ENCODE results near the gene RXRG. TPM values are rescaled to one million over a fixed set of nuclear protein-coding genes. Genes with fewer than 3 reads are reported as not detected.

Gene RXRG
- total and polyA plus RNA-seq, 2 of the 8 experiments (the other 6 are each of a cell fraction or from before 2014, with no cell fraction given), result not detected

GRCh38 chr1:165395478-165395877 is 49.4 kb downstream of the RXRG start:
- Histone ChIP-seq H2BK12ac (ENCODE audit: low read depth, low read length) (no peak overlapping the region), H2BK5ac (ENCODE audit: low read depth, low read length) (no peak overlapping the region), H2BK15ac (ENCODE audit: low read length) (no peak overlapping the region), H3K9me3 (ENCODE audit: insufficient read depth in 2 of 2, low read depth in 1 of 2, low read length in 1 of 2) (no peaks in the 10 kb centered on the region), H3K36me3 (ENCODE audit: control insufficient read depth in 2 of 4, insufficient read depth in 4 of 4, low read length in 3 of 4) (no peaks in the 10 kb centered on the region), H3K14ac (ENCODE audit: insufficient read length) (no peak overlapping the region), H3K4me2 (ENCODE audit: insufficient read depth in 1 of 2, low read depth in 2 of 2, low read length in 2 of 2) (no peak overlapping the region), H4K5ac (ENCODE audit: insufficient read length, low read depth, low read length) (no peak overlapping the region), H3K18ac (ENCODE audit: extremely low read depth, low read length) (no peak overlapping the region), H3K79me2 (ENCODE audit: control insufficient read depth in 1 of 2, insufficient read depth in 2 of 2, low read length in 2 of 2) (no peaks in the 10 kb centered on the region), H3K23me2 (ENCODE audit: low read depth, low read length) (no peaks in the 10 kb centered on the region), H2AFZ (ENCODE audit: low read length) (no peak overlapping the region), H3K23ac (ENCODE audit: insufficient read length) (no peak overlapping the region), H4K91ac (replicated peaks; ENCODE audit: insufficient read length, low read length) (no peak overlapping the region), H3K27me3 (replicated peaks in 1 of 4; ENCODE audit: control insufficient read depth in 3 of 4, extremely low read depth in 1 of 4, insufficient read depth in 3 of 4, low read length in 3 of 4) (no peaks in the 10 kb centered on the region), H3K79me1 (ENCODE audit: low read depth, low read length) (no peaks in the 10 kb centered on the region), H2BK120ac (replicated peaks; ENCODE audit: low read depth, low read length) (no peak overlapping the region), H3K27ac (ENCODE audit: low read depth, low read length) (no peak overlapping the region), H3K4ac (replicated peaks; ENCODE audit: insufficient read length, low read depth, low read length) (no peak overlapping the region), H4K8ac (ENCODE audit: extremely low read depth, insufficient read depth, low read length) (no peak overlapping the region), H2BK20ac (ENCODE audit: low read length) (no peak overlapping the region), H2AK5ac (ENCODE audit: low read depth, low read length) (no peak overlapping the region), H3K56ac (replicated peaks; ENCODE audit: insufficient read length, low read depth, low read length) (no peak overlapping the region), H4K20me1 (replicated peaks in 1 of 2; ENCODE audit: control insufficient read depth in 1 of 2, insufficient read depth in 2 of 2, low read length in 2 of 2) (no peaks in the 10 kb centered on the region), H3K9ac (replicated peaks in 1 of 4; ENCODE audit: extremely low read depth in 1 of 4, low read depth in 3 of 4, low read length in 3 of 4) (no peak overlapping the region), H3K4me1 (replicated peaks in 1 of 4; ENCODE audit: control insufficient read depth in 3 of 4, insufficient read depth in 4 of 4, low read length in 3 of 4) (no peaks in the 10 kb centered on the region; a peak in 1 of 7 replicates), H3K4me3 (ENCODE audit: extremely low read depth in 1 of 4, insufficient read depth in 2 of 4, low read depth in 3 of 4, low read length in 4 of 4) (no peak overlapping the region)
- ChIA-PET CTCF (ENCODE audit: partially characterized antibody) (interaction anchor here (0.7 to 11.7 kb wide), 15 partner anchors 9 to 284 kb away, joined by 3 to 220 read pairs (median 3); no protein-coding TSS in a partner anchor), POLR2A (ENCODE audit: partially characterized antibody) (no interaction called here)
- DNase-seq (ENCODE audit: low read depth in 1 of 2, low spot score in 2 of 2) (no peak), FAIRE-seq (no peak)
- TF ChIP-seq CBX5 (IDR thresholded peaks at IDR 0.05; ENCODE audit: low read depth, low read length) (no peak), HDAC6 (IDR thresholded peaks at IDR 0.05; ENCODE audit: low read depth, low read length) (no peak), POU5F1 (IDR thresholded peaks at IDR 0.05; ENCODE audit: low read depth, low read length) (no peak), CEBPB (IDR thresholded peaks at IDR 0.05; ENCODE audit: low read depth, low read length) (no peak)
